RWPE2 (cell line): ENCODE results near the gene PPP1R16B.

Experiments
- ATAC-seq: fragments of 200-7000 bp; cut with Tn5 transposase; 3 replicates; pipeline ENCODE4 v1.9.1; 2021; ENCODE audit warnings: low read depth
- DNase-seq: peaks from one replicate; pipeline ENCODE4 v3.0.0-alpha.2; 2020; ENCODE audit warnings: low spot score
- H3K27ac ChIP-seq: fragments of 450-650 bp; 2 replicates; pipeline ENCODE4 v1.5.1; 2017; ENCODE audit warnings: mild to moderate bottlenecking; ENCODE audit not compliant: poor library complexity, severe bottlenecking
- H3K27me3 ChIP-seq: fragments of 250-450 bp; sonication (Bioruptor Pico); 2 replicates; pipeline ENCODE4 v1.5.1; 2021; ENCODE audit warnings: mild to moderate bottlenecking, moderate library complexity; ENCODE audit not compliant: insufficient read depth, poor library complexity, severe bottlenecking
- H3K36me3 ChIP-seq: fragments of 250-450 bp; sonication (Bioruptor Pico); 2 replicates; pipeline ENCODE4 v1.5.1; 2020; ENCODE audit warnings: low read depth, mild to moderate bottlenecking, moderate library complexity
- H3K4me1 ChIP-seq: fragments of 250-450 bp; sonication (Bioruptor Pico); 2 replicates; pipeline ENCODE4 v1.5.1; 2021; ENCODE audit warnings: mild to moderate bottlenecking, moderate library complexity; ENCODE audit not compliant: insufficient read depth, poor library complexity, severe bottlenecking
- H3K4me3 ChIP-seq: fragments of 250-450 bp; sonication (Bioruptor Pico); 2 replicates; pipeline ENCODE4 v1.5.1; 2021; ENCODE audit warnings: mild to moderate bottlenecking, moderate library complexity; ENCODE audit not compliant: severe bottlenecking
- H3K9me3 ChIP-seq: fragments of 250-450 bp; sonication (Bioruptor Pico); 2 replicates; pipeline ENCODE4 v1.5.1; 2021; ENCODE audit warnings: mild to moderate bottlenecking, moderate library complexity; ENCODE audit not compliant: severe bottlenecking
- TF ChIP-seq, protein P1 (sequence below): fragments of 450-650 bp; IDR thresholded peaks from one replicate; pipeline ENCODE4 v1.5.1; 2017; ENCODE audit warnings: mild to moderate bottlenecking, moderate library complexity; ENCODE audit not compliant: poor library complexity, severe bottlenecking

PPP1R16B gene

DNA sequence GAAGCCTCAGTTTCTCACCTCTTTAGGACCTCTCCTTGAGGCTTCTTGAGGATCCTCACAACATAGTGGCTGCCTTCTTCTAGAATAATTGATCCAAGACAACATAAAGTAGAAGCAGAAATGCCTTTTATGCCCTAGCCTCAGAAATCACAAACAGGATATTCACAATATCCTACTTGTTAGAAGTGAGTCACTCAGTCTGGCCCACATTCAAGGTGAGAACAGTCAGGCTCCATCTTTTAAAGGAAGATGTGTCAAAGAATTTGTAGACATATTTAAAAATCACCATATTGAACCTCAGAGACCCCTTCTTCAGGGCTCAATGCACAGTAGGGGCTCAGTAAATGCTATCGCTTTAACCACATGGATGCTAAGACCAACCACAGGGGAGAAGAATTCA is 99.9 kb downstream of the PPP1R16B start:
- H3K27ac ChIP-seq, result no peak overlapping the region
- peak; percentile 35; the same call in 2 of the 3 replicates for ATAC-seq
- no peaks in the 10 kb centered on the region for H3K36me3 ChIP-seq
- H3K4me3 ChIP-seq, result no peak overlapping the region
- no peaks in the 10 kb centered on the region for H3K27me3 ChIP-seq
- H3K9me3 ChIP-seq, result peaks cover 4% of the 10 kb centered on the region
- H3K4me1 ChIP-seq, result no peaks in the 10 kb centered on the region
- DNase-seq, result no peak
- TF ChIP-seq, protein P1, sequence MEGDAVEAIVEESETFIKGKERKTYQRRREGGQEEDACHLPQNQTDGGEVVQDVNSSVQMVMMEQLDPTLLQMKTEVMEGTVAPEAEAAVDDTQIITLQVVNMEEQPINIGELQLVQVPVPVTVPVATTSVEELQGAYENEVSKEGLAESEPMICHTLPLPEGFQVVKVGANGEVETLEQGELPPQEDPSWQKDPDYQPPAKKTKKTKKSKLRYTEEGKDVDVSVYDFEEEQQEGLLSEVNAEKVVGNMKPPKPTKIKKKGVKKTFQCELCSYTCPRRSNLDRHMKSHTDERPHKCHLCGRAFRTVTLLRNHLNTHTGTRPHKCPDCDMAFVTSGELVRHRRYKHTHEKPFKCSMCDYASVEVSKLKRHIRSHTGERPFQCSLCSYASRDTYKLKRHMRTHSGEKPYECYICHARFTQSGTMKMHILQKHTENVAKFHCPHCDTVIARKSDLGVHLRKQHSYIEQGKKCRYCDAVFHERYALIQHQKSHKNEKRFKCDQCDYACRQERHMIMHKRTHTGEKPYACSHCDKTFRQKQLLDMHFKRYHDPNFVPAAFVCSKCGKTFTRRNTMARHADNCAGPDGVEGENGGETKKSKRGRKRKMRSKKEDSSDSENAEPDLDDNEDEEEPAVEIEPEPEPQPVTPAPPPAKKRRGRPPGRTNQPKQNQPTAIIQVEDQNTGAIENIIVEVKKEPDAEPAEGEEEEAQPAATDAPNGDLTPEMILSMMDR, result no peak

DNA sequence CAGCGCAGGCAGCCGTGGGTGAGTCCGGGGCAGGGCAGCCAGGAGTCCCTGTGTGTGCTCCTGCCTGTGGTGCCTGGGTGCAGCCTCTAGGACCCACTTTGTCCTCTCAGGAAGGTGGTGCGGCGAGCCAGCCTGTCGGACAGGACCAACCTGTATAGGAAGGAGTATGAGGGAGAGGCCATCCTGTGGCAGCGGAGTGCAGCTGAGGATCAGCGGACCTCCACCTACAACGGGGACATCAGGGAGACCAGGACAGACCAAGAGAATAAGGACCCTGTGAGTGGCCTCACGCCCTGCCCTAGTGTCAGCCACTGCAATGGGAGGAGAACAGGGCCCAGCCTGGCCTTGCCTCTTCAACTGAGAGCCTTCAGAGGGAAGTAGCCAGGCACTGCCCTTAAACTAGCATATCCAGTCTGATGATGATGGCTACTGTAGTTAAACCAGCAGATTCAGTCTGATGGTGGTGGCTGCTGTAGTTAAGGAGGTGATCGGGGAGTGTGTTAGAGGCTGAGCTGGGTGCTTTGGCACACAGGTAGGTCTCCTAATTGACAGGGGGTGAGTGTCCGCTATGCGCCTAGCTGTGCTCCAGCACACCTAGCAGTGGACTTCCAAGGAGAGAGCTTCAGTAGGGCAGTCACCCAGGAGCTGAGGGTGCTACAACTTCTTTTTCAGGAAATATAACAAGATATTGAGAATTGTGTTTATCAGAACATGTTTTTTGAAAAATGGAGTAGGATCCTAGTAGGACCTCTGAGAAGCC is 102.6 kb downstream of the PPP1R16B start:
- Histone ChIP-seq H3K27ac (no peak overlapping the region), H3K36me3 (no peaks in the 10 kb centered on the region), H3K27me3 (no peaks in the 10 kb centered on the region), H3K9me3 (peaks cover 4% of the 10 kb centered on the region), H3K4me1 (no peaks in the 10 kb centered on the region), H3K4me3 (no peak overlapping the region)
- ATAC-seq (no peak; the same call in 2 of the 3 replicates), DNase-seq (no peak)
- TF ChIP-seq, protein P1, result no peak

DNA sequence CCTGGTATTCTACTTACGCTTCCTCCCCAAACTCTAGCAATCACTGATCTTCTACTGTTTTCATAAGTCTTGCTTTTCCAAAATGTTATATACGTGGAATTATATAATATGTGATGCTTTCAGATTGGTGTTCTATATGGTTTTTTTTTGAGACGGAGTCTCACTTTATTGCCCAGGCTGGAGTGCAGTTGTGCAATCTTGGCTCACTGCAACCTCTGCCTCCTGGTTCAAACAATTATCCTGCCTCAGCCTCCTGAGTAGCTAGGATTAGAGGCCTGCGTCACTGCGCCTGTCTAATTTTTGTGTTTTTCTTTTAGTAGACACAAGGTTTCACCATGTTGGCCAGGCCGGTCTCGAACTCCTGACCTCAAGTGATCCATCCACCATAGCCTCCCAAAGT is 109.9 kb downstream of the PPP1R16B start:
- Histone ChIP-seq H3K9me3 (no peaks in the 10 kb centered on the region), H3K36me3 (no peaks in the 10 kb centered on the region), H3K4me1 (no peaks in the 10 kb centered on the region), H3K4me3 (no peak overlapping the region), H3K27me3 (no peaks in the 10 kb centered on the region), H3K27ac (no peak overlapping the region)
- TF ChIP-seq, protein P1, result no peak
- DNase-seq (no peak), ATAC-seq (no peak)

DNA sequence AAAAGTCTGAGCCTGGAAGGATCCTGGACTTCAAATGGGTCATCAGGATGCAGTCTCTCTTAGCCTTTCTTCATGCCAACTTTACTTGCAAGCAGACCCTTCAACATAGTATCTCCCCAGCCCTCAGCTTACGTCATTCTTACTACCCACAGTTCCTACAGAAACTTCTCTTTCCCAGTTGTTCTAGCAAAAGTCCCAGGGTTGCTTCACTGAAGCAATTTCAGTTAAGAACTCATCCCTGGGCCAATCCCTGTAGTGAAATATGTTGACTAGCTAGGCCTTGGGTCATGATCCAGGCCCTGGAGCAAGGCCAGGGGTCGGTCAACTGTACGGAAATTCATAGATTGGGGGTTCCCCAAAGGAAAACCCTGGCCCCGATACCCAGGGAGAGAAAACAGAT is 112.2 kb downstream of the PPP1R16B start:
- peaks cover 5% of the 10 kb centered on the region for H3K27me3 ChIP-seq
- H3K9me3 ChIP-seq, result no peaks in the 10 kb centered on the region
- no peak overlapping the region for H3K4me3 ChIP-seq
- TF ChIP-seq, protein P1, result no peak
- H3K4me1 ChIP-seq, result no peaks in the 10 kb centered on the region
- no peak for ATAC-seq
- no peaks in the 10 kb centered on the region for H3K36me3 ChIP-seq
- no peak overlapping the region for H3K27ac ChIP-seq
- no peak for DNase-seq

DNA sequence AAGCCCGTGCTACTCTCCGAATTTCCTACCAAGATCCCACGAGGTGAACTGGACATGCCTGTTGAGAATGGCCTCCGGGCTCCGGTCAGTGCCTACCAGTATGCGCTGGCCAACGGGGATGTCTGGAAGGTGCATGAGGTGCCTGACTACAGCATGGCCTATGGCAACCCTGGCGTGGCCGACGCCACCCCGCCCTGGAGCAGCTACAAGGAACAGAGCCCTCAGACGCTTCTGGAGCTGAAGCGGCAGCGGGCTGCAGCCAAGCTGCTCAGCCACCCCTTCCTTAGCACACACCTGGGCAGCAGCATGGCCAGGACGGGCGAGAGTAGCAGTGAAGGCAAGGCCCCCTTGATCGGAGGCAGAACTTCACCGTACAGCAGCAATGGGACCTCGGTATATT is 112.7 kb downstream of the PPP1R16B start:
- TF ChIP-seq, protein P1, result no peak
- H3K27ac ChIP-seq, result no peak overlapping the region
- peaks cover 5% of the 10 kb centered on the region for H3K27me3 ChIP-seq
- H3K4me3 ChIP-seq, result no peak overlapping the region
- H3K4me1 ChIP-seq, result no peaks in the 10 kb centered on the region
- ATAC-seq (no peak), DNase-seq (no peak)
- no peaks in the 10 kb centered on the region for H3K36me3 ChIP-seq
- H3K9me3 ChIP-seq, result no peaks in the 10 kb centered on the region
